HFFc6 (cell line): ENCODE data around the gene FAM114A2. TPM values are rescaled to one million over a fixed set of nuclear protein-coding genes. Genes with fewer than 3 reads are reported as not detected.

Experiments used
- DNase-seq: peaks from one replicate; pipeline ENCODE4 v3.0.0-alpha.2; 2018
- H3K27ac Mint-ChIP-seq: 2 replicates; pipeline ENCODE4 v1.8.0; 2020; ENCODE audit warnings: mild to moderate bottlenecking, mixed read lengths
- H3K27me3 Mint-ChIP-seq: 2 replicates; pipeline ENCODE4 v1.8.0; 2021; ENCODE audit warnings: mild to moderate bottlenecking, moderate library complexity, mixed read lengths; ENCODE audit not compliant: insufficient read depth
- H3K36me3 Mint-ChIP-seq: 2 replicates; pipeline ENCODE4 v1.8.0; 2021; ENCODE audit warnings: low read depth, mixed read lengths
- H3K4me1 Mint-ChIP-seq: 2 replicates; pipeline ENCODE4 v1.8.0; 2020; ENCODE audit warnings: low read depth, mixed read lengths
- H3K4me3 Mint-ChIP-seq: 2 replicates; pipeline ENCODE4 v1.8.0; 2020; ENCODE audit warnings: mild to moderate bottlenecking, moderate library complexity, mixed read lengths
- H3K9me3 Mint-ChIP-seq: 2 replicates; pipeline ENCODE4 v1.8.0; 2020; ENCODE audit warnings: mild to moderate bottlenecking, mixed read lengths
- total RNA-seq, 6 experiments: library from RNA; stranded (reverse); fragmentation: NEBNext Ultra II Directional; extraction: Animal tissue kit (Norgen Biotek cat#: 25700); gene quantifications; 2 replicates in 1 of 6; 3 replicates in 5 of 6; pipeline ENCODE4 v1.2.3, GENCODE V29; 2021
- TF ChIP-seq, protein P1 (sequence below): fragments of 200-600 bp; sonication (generic); IDR thresholded peaks from 2 replicates; pipeline ENCODE4 v1.5.0; 2021; ENCODE audit warnings: antibody characterized with exemption, mild to moderate bottlenecking

Gene FAM114A2
- total RNA-seq, 6 experiments from 2014 or later = 30.3 to 35.8 (median 34.6) TPM

DNA sequence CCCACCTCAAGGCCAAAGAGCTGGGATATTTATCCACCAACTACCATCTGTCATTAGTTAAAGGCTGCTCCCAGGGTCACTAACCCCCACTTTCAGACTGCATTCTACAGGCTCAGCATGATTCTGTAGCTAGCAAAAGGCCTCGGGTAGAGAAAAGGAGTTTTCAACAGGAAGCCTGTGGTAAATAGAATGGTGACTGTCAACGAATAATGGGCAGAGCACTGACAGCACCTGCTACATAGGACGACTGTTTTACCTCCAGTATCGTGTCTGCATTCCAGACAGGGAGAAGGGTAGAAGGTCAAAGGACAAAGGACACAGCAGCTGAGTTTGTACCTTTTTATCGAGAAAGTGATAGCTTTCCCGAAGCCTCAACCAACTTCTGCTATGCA is 20.3 kb upstream of the FAM114A2 start:
- TF ChIP-seq, protein P1, sequence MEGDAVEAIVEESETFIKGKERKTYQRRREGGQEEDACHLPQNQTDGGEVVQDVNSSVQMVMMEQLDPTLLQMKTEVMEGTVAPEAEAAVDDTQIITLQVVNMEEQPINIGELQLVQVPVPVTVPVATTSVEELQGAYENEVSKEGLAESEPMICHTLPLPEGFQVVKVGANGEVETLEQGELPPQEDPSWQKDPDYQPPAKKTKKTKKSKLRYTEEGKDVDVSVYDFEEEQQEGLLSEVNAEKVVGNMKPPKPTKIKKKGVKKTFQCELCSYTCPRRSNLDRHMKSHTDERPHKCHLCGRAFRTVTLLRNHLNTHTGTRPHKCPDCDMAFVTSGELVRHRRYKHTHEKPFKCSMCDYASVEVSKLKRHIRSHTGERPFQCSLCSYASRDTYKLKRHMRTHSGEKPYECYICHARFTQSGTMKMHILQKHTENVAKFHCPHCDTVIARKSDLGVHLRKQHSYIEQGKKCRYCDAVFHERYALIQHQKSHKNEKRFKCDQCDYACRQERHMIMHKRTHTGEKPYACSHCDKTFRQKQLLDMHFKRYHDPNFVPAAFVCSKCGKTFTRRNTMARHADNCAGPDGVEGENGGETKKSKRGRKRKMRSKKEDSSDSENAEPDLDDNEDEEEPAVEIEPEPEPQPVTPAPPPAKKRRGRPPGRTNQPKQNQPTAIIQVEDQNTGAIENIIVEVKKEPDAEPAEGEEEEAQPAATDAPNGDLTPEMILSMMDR = no peak
- Mint-ChIP-seq H3K27me3 (no peaks in the 10 kb centered on the region; the same call in 1 of the 2 replicates), H3K4me1 (no peaks in the 10 kb centered on the region), H3K4me3 (no peak overlapping the region), H3K9me3 (no peaks in the 10 kb centered on the region), H3K27ac (no peak overlapping the region), H3K36me3 (peaks cover 6% of the 10 kb centered on the region; the same call in 1 of the 2 replicates)
- no peak for DNase-seq

DNA sequence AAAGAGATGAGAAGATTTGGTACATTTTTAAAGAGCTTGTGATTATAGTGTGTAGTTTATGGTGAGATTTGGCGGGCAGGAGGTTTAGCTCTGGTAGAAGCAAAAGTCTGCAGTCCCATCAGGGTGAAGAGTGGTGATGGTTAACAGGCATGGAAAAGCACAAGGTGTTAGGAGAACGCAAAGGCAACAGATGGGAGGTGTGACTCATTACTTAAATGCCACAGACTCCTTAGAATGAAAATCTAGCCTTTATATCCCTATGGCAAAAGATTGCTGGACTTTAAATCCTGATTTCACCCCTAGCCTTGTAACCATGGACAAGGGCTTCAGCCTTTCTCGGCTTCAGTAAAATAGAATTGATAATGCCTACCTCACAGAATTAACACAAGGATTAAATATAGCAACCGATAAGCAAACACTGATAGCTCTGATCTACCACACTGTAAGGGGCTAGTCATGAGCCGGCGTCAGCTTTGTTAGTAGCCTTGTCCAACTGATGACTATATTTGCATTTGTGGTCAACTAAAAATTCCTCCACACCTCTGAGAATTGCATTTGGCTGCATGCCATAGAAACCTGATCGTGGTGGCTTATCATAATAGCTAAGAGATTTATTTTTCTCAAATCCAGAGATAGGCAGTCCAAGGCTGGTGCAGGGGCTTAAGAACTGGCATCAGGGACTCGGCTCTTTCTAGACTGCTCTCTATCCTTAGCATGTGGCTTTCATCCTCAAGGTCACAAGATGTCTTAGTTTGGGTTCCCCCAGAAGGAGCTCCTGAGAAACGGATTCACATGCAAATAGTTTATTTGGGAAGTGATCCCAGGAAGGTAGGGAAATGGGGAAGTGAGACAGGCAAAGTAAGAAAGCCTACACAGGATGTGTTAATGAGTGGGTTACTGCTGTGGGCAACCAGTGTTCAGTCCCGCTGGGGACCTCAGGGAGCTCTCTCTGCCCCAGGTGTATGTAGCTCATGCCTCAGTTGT is 19.6 kb upstream of the FAM114A2 start:
- TF ChIP-seq, protein P1 = no peak
- Mint-ChIP-seq H3K9me3 (no peaks in the 10 kb centered on the region), H3K36me3 (peaks cover 8% of the 10 kb centered on the region), H3K27ac (no peak overlapping the region), H3K4me1 (no peaks in the 10 kb centered on the region), H3K27me3 (no peaks in the 10 kb centered on the region; the same call in 1 of the 2 replicates), H3K4me3 (no peak overlapping the region)
- DNase-seq = no peak

DNA sequence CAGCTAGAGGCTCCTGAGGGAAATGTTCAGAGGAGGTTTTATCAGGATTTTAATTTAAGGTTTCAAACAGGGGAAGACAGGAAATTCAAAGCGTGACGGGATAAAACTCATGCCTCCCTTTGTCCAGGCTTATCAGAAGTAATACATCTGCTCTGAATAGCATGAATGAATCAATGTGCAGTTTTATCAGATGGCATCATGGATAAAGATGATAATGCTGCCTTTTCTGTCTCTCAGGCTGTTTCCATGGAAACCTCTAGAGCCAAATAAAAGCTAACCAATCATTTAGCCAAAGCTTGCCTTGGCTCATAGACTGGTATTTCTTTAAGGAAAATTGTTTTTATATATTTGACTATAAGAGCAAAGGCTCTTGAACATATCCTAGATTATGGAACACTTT is 16.5 kb upstream of the FAM114A2 start:
- Mint-ChIP-seq H3K4me1 (no peaks in the 10 kb centered on the region), H3K4me3 (no peak overlapping the region), H3K27ac (no peak overlapping the region), H3K9me3 (no peaks in the 10 kb centered on the region), H3K36me3 (peaks cover 23% of the 10 kb centered on the region), H3K27me3 (no peaks in the 10 kb centered on the region; the same call in 1 of the 2 replicates)
- DNase-seq = no peak
- TF ChIP-seq, protein P1 = no peak

DNA sequence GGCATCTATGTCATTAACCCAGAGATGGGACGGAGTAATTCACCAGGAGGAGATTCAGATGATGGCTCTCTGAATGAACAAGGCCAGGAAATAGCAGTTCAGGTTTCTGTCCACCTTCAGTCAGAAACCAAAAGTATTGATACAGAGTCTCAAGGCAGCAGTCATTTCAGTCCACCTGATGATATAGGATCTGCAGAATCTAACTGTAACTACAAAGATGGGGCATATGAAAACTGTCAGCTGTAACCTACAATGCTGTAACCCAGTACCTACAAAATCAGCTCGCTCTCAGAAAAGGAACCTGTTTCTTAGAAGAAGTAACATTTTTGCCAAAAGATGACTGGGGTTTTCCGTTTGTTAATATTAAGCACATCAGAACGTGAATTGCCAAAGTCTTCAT is 14.8 kb upstream of the FAM114A2 start:
- Mint-ChIP-seq H3K4me1 (0 out of 2 replicates have a peak, but pooled peaks cover 4% of the 10 kb centered on the region), H3K4me3 (no peak overlapping the region), H3K9me3 (no peaks in the 10 kb centered on the region), H3K36me3 (peaks cover 29% of the 10 kb centered on the region), H3K27me3 (no peaks in the 10 kb centered on the region; the same call in 1 of the 2 replicates), H3K27ac (no peak overlapping the region)
- TF ChIP-seq, protein P1 = no peak
- no peak for DNase-seq

DNA sequence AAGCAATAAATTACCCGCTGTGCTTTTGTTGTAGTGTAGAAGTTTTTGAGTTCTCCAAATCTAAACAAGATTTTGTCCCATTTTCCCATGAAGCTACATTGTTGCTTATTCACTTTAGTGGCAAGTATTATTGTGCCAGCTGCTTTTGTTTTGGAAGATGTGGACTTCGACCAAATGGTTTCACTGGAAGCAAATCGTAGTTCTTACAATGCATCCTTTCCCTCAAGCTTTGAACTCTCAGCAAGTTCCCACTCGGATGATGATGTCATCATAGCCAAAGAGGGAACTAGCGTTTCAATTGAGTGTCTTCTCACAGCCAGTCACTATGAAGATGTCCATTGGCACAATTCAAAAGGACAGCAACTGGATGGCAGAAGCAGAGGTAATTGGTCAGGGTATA is 10.9 kb upstream of the FAM114A2 start:
- no peaks in the 10 kb centered on the region for H3K9me3 Mint-ChIP-seq
- H3K4me1 Mint-ChIP-seq = peaks cover 15% of the 10 kb centered on the region; the same call in 1 of the 2 replicates
- TF ChIP-seq, protein P1 = no peak
- no peak overlapping the region for H3K27ac Mint-ChIP-seq
- no peak overlapping the region for H3K4me3 Mint-ChIP-seq
- H3K36me3 Mint-ChIP-seq = peaks cover 25% of the 10 kb centered on the region
- H3K27me3 Mint-ChIP-seq = no peaks in the 10 kb centered on the region
- DNase-seq = no peak
